Fibroblast of upper back skin (primary cell): ENCODE results near the gene BICD2.

Experiments used
- DNase-seq: peaks from one replicate; pipeline ENCODE4 v3.0.0-alpha.2; 2013

Gene BICD2

DNA sequence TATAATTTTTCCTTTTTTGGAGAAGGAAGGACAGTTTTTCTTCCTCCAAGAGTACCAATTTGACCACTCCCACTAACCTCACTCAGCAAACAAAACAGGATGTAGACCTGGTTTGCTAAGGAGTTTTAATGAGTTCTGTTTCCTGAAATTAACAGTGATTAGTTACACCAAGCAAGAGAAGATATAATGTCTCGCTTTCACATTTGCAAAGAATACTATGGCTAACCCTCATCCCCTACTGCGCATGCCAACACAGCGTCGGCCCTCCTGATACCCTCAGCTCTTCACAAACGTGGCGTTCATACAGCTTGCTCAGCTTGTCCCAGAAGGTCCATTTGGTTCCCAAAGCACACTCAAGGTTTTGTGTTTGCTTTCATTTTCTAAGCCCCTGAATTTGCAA is 52.8 kb downstream of the BICD2 start:
- no peak for DNase-seq

DNA sequence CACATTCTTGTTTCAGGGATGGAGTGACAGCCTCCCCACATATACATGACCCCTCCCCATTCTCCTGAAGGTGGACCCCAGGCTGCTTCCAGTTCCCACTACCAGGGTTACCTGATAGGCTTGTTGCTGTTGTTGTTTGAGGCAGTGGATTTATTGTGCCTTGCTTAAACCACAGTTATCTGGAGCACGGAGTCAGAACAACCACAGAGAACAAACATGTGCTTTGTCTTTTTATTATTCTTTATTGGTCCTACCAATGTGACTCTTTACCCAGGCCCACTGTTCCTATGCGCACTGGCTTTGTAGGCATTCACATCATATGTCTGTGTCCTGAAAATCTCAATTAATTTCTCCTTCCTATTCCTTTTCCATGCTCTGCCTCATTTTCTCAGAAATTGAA is 53.5 kb downstream of the BICD2 start:
- no peak for DNase-seq

DNA sequence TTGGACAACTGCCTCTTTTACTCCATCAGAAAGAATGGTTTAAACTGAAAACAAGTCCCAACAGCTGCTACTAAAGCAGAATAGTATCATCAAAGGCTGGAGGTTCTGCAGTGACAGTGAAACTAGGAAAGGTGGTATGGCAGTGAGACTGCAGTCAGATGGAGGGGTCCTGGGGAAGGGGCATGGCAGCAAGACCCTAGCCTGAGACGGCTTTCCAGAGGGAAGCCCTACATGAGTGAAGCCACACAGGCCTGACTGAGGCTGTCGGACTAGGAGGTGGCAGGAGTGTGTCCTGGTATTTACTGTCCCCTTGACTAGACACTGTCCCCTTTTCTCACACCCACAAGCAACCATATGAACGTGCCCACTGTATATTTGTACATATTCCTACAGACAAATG is 54.3 kb downstream of the BICD2 start:
- DNase-seq = no peak

DNA sequence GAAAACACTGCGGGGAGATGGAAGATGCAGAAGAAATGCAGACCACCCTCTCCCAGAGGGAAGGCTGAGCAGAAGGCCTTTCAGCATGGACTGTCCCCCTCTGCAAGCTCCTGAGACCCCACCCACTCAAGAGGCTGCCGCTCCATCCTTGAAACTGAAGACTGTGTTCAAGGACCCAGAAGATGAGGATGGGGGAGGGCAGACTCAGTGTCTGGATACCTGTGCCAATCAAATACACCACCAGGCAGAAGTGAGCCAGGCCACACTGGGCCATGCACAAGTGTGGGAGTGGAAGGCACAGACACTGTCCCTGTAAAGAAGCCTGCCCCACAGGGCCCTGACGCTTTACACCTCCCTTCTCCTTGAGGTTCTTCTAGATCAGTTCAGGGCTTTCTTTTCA is 54.7 kb downstream of the BICD2 start:
- no peak for DNase-seq

DNA sequence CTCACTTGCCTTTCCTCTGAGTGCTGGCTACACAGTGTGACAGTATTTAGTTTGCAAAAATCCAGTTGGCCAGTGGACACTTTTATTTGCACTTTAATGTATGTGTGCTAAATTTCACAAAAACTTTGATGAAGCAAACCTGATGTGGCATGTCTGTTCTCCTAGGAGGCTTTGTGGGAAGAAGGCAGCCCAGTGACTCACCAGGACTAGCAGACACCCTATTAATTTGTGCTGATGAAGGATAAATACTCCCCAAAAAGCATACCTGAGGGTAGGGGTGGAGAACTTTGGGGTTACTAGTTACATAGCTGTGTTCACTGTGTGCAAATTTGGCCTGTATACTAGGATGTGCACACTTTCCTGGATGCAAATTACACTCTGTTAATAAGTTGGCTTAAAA is 55.4 kb downstream of the BICD2 start:
- DNase-seq = peak; percentile 11

DNA sequence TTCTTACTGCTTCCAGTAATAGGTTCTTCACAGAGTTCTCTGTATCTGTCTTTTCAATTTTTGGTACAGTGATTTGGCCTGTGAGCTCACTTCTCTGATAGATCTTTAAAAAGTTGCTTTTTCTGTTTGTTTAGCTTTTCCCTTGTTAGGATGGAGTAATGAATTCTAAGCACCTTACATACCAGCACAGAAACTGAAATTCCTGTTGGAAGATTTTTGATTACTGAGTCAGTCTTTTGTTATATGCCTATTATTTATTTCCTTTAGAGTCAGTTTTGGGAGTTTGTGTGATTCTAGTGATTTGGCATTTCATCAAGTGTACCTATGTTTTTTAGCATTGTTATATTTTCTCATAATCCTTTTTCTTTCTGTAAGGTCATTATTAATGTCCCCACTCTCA is 57.1 kb downstream of the BICD2 start:
- no peak for DNase-seq

DNA sequence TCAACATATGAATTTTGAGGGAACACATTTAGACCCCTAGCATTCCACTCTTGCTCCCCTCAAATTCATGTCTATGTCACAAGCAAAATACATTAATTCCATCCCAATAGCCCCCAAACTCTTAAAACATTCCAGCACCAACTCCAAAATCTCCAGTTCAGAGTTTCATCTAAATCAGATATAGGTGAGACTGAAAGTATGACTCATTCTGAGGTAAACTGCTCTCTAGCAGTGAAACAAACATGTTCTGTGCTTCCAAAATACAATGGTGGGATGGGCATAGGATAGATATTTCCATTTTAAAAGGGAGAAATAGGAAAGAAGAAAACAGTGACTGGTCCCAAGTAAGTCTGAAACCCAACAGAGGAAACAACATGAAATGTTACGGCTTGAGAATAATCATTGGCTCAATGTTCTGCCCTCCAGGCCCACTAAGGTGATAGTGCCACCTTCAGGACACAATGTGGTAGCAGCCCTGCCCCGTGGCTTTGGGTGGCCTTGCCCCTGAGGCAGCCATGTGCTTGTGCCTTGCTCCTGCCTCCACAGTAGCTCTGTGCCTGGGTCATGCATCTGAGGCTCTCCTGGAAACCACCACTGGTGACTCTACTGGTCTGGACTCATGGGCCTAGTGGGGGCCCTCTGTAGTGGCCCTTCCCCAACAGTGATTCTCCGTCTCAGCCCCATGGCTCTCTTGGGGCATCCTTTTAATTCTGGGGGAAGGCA is 58.3 kb downstream of the BICD2 start:
- no peak for DNase-seq

DNA sequence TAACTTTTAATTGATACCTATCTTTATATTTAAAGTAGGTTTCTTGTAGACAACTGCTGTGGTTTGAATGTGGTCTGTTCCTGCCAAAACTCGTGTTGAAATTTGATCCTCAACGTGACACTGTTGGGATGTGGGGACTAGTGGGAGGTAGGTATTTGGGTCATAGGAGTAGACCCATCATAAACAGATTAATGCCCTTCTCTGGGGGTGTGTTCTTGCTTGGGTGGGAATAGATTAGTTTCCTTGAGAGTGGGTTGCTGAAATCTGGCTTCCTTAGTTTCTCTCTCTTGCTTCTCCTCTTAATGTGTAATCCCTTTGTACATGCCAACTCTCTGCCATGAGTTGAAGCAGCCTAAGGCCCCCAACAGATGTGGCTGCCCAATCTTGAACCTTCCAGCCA is 60.1 kb downstream of the BICD2 start:
- DNase-seq = no peak

DNA sequence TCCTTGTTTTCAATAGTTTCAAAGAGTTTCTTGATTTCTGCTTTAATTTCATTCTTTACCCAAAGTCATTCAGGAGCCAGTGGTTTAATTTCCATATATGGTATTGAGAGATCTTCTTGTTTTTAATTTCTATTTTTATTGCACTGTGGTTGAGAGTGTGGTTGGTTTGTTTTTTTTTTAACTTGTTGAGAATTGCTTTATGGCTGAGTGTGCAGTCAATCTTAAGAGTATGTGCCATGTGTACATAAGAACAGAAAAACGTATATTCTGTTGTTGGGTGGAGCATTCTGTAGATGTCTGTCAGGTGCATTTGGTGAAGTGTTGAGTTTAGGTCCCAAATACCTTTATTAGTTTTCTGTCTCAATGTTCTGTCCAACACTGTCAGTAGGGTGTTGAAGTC is 68.0 kb downstream of the BICD2 start:
- no peak for DNase-seq

DNA sequence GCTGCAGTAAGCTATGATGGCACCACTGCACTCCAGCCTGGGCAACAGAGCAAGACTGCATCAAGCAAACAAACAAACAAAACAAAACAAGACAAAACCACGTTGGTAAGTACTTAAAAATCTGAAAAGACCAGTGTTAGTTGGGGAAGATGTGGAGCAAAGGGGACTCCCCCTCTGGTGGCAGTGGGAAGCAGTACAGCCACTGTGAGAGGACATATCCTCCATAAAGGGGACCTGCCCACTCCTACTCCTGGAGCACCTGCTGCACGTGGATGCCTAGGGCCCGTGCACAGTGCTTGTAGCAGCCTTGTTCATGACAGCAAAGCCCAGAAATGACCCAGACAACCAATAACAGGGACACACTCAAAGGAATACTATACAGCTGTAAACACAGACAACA is 77.7 kb downstream of the BICD2 start:
- no peak for DNase-seq

DNA sequence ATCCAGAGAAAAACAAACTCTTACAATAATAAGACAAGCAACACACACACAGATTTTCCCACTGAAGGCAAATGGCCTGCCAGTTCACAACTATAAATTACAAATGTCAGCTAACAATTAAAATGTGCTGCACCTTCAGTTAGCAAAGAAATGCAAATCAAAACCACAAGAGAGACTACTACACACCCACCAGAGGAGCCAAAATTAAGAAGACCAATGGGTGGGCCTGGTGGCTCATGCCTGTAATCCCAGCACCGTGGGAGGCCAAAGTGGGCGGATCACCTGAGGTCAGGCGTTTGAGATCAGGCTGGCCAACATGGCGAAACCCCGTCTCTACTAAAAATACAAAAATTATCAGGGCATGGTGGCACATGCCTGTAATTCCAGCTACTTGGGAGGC is 79.6 kb downstream of the BICD2 start:
- no peak for DNase-seq

DNA sequence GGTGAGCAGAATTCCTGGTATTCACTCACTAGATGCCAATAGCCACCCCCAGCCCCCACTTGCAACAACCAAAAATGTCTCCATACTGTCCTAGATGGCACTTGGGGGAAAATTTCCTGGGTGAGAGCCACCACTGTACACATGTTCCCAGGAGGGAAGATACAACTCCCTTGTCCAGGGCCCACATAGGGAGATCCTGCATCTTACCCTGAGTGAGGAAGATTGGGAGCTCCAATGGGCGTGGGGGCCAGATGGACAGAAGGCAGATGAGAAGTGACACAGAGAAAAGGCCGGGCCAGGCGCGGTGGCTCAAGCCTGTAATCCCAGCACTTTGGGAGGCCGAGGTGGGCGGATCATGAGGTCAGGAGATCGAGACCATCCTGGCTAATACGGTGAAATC is 82.4 kb downstream of the BICD2 start:
- no peak for DNase-seq

DNA sequence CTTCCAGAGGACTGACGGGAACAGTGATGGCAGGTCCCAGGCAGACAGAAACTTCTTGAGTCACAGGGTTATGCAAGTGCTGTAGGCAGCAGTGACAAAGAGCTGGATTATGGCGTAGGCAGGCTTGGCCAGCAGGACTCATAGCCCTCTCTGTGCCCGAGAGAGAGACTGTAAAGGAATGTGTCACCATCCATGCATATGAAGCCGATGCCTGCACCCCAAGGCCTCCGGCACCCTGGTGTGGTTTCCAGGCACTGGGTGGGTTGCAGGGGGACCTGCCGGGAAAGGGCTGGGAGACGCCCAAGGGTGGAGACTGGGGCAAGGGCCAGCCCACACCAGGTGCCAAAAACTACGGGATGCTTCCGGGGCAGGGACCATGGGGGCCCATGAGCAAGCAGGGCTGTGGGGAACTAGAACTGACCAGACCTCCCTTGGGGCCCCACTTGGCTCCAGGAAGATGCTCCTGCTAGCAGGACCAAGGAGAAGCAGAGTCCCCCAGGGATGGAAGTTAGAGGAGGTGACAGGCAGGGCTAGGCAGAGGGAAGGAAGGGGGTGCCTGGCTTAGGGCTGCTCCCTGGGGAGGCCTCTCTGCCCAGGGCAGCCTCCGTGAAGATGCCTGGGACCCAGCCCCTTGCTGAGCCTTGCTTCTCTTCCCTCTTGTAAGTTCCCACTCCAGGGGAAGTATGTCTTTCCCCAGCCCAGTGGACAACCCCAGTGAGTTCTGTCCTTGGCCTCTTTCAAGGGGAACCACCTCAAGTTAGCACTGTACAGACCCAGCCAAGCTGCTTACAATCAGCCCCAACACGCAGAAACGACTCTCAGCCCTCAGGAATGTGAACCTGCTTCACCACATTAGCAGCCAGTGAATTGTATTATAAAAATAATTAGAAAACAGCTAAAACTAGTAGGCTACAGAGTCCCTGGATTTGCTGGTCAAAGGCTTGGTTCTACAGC is 84.2 kb downstream of the BICD2 start:
- no peak for DNase-seq

DNA sequence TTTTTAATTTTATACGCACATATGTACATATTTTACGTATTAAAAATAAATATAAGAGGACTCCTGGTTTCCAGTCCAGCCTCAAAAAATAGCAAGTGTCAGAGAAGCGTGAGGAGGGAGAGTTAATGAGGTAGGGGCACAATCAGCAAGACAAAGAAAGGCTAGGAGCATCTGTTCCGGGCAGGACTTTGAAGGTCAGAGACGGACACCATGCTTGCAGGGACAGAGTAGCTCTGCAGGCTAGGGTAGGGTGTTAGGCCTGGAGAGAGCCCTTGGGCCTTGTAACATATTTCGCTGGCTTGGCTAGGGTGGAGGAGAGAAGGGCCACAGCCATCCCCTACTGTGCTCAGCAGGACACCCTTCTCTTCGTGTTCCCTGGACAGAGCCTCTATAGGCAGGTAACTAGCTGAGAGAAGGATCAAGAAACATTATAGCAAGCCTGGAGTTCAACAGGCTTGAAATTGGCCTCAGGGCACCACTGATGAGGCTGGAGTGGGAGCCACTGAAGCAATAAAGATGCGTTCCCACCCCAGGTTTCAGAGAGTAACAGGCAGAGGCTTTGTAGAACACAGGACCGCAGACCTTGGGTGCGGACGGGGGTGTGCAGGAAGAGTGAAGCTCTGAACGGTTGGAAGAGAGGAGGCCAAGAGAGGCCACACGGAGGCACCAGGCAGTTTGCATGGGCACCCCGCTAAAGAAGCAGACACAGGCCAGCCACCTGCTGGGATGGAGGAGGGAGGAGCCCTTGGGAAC is 85.0 kb downstream of the BICD2 start:
- no peak for DNase-seq

DNA sequence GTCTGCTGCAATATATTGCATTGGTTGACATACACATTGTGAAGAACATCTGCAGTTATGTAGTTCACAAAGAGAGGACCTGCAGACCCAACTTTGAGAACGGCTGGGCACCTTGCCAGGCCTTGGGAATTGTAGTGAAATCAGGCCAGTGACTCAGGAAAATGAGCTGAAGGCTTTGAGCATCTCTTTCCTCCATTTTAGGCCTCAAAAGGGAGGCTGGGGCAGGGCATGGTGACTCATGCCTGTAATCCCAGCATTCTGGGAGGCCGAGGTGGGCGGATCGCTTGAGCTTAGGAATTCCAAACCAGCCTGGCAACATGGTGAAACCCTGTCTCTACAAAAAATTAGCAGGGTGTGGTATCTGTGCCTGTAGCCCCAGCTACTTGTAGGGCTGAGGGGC is 93.3 kb downstream of the BICD2 start:
- DNase-seq = peak; percentile 88

DNA sequence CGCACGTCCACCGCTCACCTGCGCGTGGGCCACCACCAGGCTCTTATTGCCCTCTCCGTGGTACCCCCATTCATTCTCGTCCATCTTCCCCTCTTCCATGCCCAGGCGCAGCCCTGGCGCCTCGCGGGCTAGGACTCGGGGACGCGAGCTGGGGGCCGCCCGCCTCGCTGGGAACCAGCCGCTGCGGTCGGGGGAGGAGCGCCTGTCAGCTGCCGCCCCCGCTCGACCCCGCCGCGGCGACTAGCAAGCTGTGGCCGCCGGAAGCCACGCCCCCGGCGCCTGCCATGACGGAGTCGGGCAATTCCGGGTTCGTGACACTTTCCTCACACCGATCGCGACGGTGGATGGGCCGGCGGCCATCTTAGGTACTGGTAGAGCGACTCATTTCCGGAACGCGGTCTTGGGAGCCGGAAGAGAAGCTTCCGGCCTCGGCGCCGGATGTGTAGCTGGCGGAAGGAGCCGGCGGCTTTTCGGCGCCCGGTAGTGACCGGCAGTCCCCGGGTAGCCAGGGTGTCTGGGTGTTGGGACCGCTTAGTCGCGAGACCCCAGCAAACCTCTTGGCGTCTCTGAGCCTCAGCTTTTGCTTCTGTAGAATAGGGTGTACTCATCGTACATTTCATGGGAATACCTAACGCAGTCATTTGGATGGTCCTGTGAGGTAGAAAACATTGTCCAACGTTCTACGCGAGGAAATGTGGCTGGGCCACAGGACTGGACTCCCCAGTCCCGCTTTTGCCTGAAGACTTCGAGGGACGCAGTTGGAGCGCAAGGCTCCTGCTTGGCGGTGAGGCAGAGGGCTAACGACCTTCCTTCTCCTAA is 94.5 kb downstream of the BICD2 start, which contains the start of gene IPPK:
Gene IPPK, minus strand, starts transcription at position 242 of the 819 bp plus-strand sequence. Its CDS starts 143 bp downstream, at position 99.
- peak; percentile 99 for DNase-seq

DNA sequence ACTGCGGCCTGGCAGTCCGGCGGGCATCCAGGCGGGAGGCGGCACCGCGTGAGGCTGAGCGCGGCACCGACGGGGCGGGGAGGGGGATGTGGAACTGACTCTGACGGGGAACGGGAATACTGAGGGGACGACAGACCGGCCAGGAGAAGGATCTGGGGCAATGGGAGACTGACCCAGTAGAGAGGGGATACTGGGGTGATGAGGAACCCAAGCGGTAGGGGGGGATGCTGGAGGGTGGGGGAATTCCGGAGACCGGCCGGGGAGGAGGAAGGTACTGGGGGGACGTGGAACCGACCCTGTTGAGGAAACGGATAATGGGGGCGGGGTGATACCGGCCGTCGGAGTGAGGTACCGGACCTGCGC is 95.1 kb downstream of the BICD2 start:
- DNase-seq = no peak

DNA sequence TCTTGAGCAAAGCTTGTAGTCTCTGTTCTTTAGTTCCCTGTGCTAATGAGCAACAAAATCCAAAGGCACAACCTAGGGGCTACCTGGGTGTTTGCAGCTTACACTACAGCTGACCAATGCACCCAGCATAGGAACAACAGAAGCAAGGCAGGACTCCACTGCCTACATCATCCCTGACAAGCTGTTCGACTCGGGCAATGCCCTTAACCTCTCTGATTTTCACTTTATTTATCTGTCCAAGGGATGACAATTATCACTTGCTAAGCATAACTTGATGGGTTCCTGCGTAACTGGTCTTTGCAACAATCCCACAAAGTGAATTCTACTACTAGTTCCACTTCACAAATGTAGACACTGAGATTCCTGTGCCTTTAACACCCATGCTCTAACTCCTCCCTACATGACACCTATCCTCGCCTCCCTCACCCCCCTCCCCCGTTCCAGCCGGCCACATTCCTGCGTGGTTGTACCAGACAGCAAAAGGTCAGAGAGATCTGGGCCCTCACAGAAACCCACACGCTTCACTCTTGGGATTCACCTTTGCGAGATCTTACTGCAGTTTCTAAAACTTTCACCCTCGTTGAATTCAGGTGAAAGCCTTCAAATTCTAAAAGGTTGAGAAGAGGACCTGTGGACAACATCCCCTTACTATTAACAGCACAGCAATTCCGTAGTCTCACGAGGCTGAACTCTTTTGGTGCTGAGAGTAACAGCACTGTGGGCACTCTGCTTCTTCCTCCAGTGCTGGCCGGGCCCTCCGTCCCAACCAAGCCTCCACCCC is 95.7 kb downstream of the BICD2 start:
- peak; percentile 41 for DNase-seq

DNA sequence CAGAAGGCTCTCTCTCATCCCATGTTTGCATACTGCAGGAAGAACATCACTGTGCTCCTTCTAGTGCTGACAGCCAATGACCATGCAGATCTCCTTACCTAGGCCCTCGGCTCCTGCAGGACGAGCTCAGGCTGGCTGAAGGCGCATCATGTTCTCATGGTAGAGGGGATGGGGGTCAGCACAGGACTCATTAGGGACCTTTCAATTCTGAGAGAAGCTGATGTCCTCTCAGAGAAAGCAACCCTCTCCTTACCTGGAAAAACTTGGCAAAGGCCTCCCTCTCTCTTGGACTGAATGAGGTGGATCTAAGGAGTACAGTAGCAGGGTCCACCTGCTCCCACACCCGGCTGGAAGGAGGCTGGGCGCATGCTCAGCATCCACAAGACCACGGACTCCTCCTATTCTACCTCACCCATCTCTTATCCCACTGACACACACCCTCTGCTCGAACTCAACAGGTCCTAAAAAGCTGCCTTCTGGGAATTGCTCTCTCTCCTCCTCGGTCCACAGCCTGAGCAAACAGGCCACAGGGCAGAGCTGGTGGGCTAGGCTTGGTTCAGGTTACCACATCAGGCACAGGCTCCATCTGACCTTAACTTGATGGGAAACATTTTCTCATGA is 97.6 kb downstream of the BICD2 start:
- DNase-seq = no peak

DNA sequence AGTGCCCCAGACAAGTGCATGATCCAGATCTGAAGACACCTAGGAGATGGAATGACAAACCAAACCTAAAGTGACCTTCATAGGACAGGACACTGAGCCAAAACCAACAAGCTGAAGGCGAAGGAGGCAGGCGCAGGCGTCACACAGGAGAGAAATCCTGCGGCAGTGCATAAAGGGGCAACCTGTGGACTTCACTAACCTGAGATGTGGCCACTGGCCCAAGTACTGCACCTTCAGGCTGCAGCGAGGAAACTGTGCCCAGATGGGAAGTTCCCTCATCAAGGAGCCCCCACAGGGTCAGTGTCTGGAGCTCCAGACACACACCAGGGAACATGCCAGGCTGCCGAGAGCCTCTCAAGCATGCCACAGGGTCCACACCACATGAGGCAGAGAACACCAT is 98.4 kb downstream of the BICD2 start:
- DNase-seq = no peak

DNA sequence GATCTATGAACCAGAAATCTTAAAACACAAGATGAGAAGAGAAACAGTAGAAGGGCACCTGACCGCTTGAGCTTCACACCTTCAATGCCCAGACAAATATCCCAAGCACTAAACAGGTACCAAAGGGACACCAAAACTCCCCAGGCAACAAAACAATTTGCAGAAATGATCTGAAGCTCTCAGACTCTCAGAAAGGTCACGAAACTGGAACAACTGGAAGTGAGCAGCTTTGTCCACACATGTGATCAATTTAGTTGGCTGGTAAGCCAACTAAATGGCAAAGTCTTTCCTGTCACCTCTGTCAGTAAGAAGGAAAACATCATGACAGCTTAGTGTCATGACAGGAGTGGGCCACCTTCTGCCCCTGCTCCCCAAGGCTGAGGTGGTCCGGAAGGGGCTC is 98.8 kb downstream of the BICD2 start:
- no peak for DNase-seq
